HepG2 (cell line): ENCODE measurements around the gene ZFYVE27. TPM values are rescaled to one million over a fixed set of nuclear protein-coding genes. Genes with fewer than 3 reads are reported as not detected.

Experiments used
- FOSL2 ChIP-seq: sonication (generic); formaldehyde crosslinking; IDR thresholded peaks from 2 replicates; pipeline ENCODE4 v1.4.0; 2020; ENCODE audit warnings: missing genetic modification reagents
- MIER2 ChIP-seq: IDR thresholded peaks from 2 replicates; pipeline ENCODE4 v1.6.1; 2016; ENCODE audit warnings: missing biosample characterization, missing genetic modification reagents
- NCOR1 ChIP-seq: fragments of 200-600 bp; sonication (generic); IDR thresholded peaks from 2 replicates; pipeline ENCODE4 v1.7.0; 2017; ENCODE audit warnings: antibody characterized with exemption, low read length, borderline replicate concordance
- PHF21A ChIP-seq: sonication (generic); formaldehyde crosslinking; IDR thresholded peaks from 2 replicates; pipeline ENCODE4 v1.5.0; 2020; ENCODE audit warnings: mild to moderate bottlenecking, missing genetic modification reagents
- SAFB2 ChIP-seq: sonication (generic); formaldehyde crosslinking; IDR thresholded peaks from 2 replicates; pipeline ENCODE4 v1.5.1; 2020; ENCODE audit warnings: missing genetic modification reagents, low read depth, mild to moderate bottlenecking, borderline replicate concordance
- SP5 ChIP-seq: IDR thresholded peaks from 2 replicates; pipeline ENCODE4 v1.6.1; 2016; ENCODE audit warnings: low read depth, borderline replicate concordance
- THAP11 ChIP-seq: IDR thresholded peaks from 2 replicates; pipeline ENCODE4 v1.6.1; 2016; ENCODE audit warnings: missing biosample characterization, missing genetic modification reagents
- ZNF292 ChIP-seq: sonication (generic); formaldehyde crosslinking; IDR thresholded peaks from 2 replicates; pipeline ENCODE4 v1.8.1; 2022; ENCODE audit warnings: mild to moderate bottlenecking, low read depth, missing genetic modification reagents, borderline replicate concordance
- ZNF782 ChIP-seq: sonication (generic); formaldehyde crosslinking; IDR thresholded peaks from 2 replicates; pipeline ENCODE4 v1.4.0; 2020; ENCODE audit warnings: missing genetic modification reagents, mild to moderate bottlenecking, borderline replicate concordance
- polyA plus RNA-seq, 8 experiments: library from polyadenylated mRNA; depleted of rRNA in 3 of 8; stranded (reverse) in 7 of 8; unstranded in 1 of 8; fragments of >200 nt; fragmentation: Illumina TruSeq in 4 of 8; extraction: Trizol in 4 of 8; gene quantifications; 2 replicates each; pipeline versions ENCODE4 v1.2.1 to v1.2.3, GENCODE V29; 2011 to 2016; ENCODE audit warnings: low read depth in 4 of 8, missing spikeins in 1 of 8, mixed read lengths in 1 of 8; ENCODE audit not compliant: insufficient read depth in 1 of 8
- total RNA-seq, 5 experiments: library from RNA; depleted of rRNA; stranded (reverse); fragments of >200 nt; fragmentation: Illumina TruSeq; extraction: Trizol; gene quantifications; 2 replicates each; pipeline ENCODE4 v1.2.3, GENCODE V29; 2016; ENCODE audit warnings: low read depth in 1 of 5
- TF ChIP-seq, protein P1 (sequence below): sonication (generic); formaldehyde crosslinking; IDR thresholded peaks from one replicate; pipeline ENCODE4 v1.5.1; 2020; ENCODE audit warnings: mild to moderate bottlenecking, missing genetic modification reagents; ENCODE audit errors: not compliant biosample characterization
- TF ChIP-seq, protein P2 (sequence below): sonication (generic); formaldehyde crosslinking; IDR thresholded peaks from 2 replicates; pipeline ENCODE4 v1.9.0; 2021; ENCODE audit warnings: missing genetic modification reagents, borderline replicate concordance
- TF ChIP-seq, protein P3 (sequence below): sonication (generic); formaldehyde crosslinking; IDR thresholded peaks from 2 replicates; pipeline ENCODE4 v1.8.1; 2022; ENCODE audit warnings: mild to moderate bottlenecking, missing genetic modification reagents

The ZFYVE27 gene
- total and polyA plus RNA-seq, 2 of the 13 experiments (the other 11 are each of a cell fraction or from before 2014, with no cell fraction given), result 19.7 to 20.5 TPM

DNA sequence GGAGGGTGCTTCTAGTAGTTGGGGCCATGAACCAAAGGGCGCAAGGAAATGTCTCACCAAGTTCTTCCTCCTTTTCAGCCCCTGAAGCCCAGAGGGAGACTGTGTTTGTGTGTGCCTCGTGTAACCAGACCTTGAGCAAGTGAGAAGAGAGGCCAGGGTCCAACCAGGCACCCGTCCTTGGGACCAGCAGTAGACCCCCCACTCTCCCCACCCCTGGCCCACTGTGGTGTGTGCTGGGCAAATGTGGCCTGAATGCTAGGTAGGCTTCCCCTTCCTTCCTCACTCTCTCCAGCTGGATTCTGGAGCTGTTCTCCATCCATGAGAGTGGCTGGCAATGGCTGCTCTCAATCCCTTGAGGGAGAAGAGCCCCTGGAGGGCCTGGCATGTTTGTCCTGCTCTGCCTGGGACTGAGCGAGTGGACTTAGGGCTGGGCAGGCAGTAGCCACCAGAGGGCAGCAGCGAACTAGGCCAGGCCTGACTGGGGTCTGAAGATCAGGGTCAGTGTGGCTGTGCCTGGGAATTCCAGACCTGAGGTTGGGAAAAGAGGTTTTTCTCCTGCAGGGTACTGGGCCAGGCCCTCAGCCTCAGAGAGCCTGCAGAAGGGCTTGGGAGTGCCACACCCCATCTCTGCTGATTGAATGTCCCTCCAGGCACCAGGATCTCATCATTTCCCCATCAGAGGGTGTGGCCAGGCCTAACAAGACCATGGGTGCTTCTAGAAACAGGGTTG lies 22.4 kb downstream of the ZFYVE27 start (continued):
- TF ChIP-seq, protein P1, sequence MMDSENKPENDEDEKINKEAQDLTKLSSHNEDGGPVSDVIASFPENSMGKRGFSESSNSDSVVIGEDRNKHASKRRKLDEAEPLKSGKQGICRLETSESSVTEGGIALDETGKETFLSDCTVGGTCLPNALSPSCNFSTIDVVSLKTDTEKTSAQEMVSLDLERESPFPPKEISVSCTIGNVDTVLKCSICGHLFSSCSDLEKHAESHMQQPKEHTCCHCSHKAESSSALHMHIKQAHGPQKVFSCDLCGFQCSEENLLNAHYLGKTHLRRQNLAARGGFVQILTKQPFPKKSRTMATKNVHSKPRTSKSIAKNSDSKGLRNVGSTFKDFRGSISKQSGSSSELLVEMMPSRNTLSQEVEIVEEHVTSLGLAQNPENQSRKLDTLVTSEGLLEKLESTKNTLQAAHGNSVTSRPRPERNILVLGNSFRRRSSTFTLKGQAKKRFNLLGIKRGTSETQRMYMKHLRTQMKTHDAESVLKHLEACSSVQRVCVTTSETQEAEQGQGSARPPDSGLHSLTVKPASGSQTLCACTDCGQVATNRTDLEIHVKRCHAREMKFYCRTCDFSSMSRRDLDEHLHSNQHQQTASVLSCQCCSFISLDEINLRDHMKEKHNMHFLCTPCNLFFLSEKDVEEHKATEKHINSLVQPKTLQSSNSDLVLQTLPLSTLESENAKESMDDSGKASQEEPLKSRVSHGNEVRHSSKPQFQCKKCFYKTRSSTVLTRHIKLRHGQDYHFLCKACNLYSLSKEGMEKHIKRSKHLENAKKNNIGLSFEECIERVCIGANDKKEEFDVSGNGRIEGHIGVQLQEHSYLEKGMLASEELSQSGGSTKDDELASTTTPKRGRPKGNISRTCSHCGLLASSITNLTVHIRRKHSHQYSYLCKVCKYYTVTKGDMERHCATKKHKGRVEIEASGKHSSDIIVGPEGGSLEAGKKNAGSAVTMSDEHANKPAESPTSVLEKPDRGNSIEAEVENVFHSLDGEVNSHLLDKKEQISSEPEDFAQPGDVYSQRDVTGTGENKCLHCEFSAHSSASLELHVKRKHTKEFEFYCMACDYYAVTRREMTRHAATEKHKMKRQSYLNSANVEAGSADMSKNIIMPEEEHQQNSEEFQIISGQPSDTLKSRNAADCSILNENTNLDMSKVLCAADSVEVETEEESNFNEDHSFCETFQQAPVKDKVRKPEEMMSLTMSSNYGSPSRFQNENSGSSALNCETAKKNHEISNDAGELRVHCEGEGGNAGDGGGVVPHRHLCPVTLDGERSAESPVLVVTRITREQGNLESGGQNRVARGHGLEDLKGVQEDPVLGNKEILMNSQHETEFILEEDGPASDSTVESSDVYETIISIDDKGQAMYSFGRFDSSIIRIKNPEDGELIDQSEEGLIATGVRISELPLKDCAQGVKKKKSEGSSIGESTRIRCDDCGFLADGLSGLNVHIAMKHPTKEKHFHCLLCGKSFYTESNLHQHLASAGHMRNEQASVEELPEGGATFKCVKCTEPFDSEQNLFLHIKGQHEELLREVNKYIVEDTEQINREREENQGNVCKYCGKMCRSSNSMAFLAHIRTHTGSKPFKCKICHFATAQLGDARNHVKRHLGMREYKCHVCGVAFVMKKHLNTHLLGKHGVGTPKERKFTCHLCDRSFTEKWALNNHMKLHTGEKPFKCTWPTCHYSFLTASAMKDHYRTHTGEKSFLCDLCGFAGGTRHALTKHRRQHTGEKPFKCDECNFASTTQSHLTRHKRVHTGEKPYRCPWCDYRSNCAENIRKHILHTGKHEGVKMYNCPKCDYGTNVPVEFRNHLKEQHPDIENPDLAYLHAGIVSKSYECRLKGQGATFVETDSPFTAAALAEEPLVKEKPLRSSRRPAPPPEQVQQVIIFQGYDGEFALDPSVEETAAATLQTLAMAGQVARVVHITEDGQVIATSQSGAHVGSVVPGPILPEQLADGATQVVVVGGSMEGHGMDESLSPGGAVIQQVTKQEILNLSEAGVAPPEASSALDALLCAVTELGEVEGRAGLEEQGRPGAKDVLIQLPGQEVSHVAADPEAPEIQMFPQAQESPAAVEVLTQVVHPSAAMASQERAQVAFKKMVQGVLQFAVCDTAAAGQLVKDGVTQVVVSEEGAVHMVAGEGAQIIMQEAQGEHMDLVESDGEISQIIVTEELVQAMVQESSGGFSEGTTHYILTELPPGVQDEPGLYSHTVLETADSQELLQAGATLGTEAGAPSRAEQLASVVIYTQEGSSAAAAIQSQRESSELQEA (CRISPR knock-in tag), result peak; percentile 51
- TF ChIP-seq PHF21A (CRISPR knock-in tag) (0 out of 2 replicates have a peak, but pooled peaks have one; percentile 38), NCOR1 (no peak; the same call in 1 of the 2 replicates), SP5 (no peak), SAFB2 (CRISPR knock-in tag) (peak; percentile 60; the same call in 1 of the 2 replicates), MIER2 (CRISPR knock-in tag) (peak; percentile 70; the same call in 1 of the 2 replicates), ZNF292 (CRISPR knock-in tag) (no peak), FOSL2 (CRISPR knock-in tag) (peak; percentile 39; the same call in 1 of the 2 replicates), THAP11 (peak; percentile 52), ZNF782 (CRISPR knock-in tag) (peak; percentile 65; the same call in 1 of the 2 replicates)
- TF ChIP-seq, protein P2, sequence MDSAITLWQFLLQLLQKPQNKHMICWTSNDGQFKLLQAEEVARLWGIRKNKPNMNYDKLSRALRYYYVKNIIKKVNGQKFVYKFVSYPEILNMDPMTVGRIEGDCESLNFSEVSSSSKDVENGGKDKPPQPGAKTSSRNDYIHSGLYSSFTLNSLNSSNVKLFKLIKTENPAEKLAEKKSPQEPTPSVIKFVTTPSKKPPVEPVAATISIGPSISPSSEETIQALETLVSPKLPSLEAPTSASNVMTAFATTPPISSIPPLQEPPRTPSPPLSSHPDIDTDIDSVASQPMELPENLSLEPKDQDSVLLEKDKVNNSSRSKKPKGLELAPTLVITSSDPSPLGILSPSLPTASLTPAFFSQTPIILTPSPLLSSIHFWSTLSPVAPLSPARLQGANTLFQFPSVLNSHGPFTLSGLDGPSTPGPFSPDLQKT (CRISPR knock-in tag), result no peak
- TF ChIP-seq, protein P3, sequence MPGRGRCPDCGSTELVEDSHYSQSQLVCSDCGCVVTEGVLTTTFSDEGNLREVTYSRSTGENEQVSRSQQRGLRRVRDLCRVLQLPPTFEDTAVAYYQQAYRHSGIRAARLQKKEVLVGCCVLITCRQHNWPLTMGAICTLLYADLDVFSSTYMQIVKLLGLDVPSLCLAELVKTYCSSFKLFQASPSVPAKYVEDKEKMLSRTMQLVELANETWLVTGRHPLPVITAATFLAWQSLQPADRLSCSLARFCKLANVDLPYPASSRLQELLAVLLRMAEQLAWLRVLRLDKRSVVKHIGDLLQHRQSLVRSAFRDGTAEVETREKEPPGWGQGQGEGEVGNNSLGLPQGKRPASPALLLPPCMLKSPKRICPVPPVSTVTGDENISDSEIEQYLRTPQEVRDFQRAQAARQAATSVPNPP (CRISPR knock-in tag), result no peak
